Stimulated activated CD4-positive, alpha-beta T cell treated with anti-CD3 and anti-CD28 coated beads, Interleukin-12 subunit alpha, Interleukin-12 subunit beta, amount 100 ng/mL, for 24 hours (primary cell): Measurements from ENCODE around the gene TMEM40.
"Not testable (repeated sequence)": the region's sequence is repeated elsewhere in the genome, so short reads cannot be mapped to it uniquely, and the experiment has no call there.

Source experiments
- DNase-seq, 2 experiments: peaks; one replicate each; pipeline ENCODE4 v3.0.0-alpha.2; 2020; ENCODE audit warnings: low read depth in 2 of 2

Gene TMEM40

DNA sequence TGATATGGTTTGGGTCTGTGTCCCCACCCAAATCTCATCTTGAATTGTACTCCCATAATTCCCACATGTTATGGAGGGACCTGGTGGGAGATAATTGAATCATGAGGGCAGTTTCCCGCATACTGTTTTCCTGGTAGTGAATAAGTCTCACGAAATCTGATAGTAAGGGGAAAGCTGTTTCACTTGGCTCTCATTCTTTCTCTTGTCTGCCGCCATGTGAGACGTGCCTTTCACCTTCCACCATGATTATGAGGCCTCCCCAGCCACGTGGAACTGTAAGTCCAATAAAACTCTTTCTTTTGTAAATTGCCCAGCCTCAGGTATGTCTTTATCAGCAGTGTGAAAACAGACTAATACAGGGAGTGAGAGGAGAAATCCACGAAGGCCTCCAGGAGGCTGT lies 16.9 kb upstream of the TMEM40 start:
- DNase-seq: not testable (repeated sequence)

DNA sequence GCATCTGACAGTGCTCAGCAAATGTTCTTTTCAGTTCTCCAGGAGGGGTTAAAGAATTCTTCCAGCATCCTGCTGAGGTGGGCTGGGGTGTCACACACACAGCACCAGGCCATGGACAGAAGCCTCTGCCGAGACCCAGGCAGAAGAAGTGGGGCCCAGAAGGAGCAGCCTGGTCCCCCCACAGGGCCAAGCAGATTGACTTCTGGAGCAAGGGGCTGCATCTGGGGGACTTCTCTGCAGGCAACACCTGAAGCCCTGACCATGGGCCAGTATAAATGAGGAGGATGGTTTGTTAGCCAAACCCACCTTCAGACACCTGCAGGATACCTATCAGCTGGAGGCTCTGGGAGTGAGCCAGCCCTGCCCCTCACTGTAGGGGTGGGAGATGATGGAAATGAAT lies 16.2 kb upstream of the TMEM40 start:
- no peak for DNase-seq

DNA sequence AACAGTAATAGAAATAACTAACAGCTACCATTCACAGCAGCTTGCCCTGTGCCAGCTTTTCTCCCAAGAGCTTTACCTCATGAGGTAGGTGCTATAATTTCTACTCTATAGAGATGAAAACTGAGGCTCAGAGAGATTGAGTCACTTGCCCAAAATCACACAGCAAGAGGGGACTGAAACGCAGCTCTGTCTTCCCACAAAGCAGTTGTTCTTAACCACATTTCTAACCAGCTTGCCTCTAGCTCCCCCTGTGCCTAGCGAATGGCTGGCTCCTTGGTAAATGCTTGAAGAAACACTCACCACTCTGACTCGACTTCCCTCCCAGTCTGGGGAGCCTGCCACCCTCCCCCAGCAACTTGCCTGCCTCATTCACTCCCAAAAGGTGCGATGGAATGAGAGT lies 15.6 kb upstream of the TMEM40 start:
- DNase-seq: no peak

DNA sequence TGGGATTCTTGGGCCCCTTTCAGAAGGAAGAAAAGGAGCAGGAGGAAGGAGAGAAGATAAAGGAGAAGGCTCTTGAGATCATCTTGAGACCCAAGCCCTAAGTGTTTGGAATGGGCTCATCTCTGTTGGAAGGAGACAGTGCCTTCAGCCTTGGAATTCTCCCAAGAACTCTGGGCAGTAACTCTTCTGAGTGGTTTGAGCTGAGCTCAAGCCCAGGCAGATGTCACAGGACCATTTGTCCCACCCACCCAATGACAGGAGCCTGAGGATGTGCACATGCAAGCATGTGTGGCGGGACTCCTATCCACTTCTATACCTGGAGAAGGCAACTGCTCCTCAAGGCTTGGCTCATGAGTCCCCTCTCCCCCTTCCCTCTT lies 14.6 kb upstream of the TMEM40 start:
- DNase-seq: no peak

DNA sequence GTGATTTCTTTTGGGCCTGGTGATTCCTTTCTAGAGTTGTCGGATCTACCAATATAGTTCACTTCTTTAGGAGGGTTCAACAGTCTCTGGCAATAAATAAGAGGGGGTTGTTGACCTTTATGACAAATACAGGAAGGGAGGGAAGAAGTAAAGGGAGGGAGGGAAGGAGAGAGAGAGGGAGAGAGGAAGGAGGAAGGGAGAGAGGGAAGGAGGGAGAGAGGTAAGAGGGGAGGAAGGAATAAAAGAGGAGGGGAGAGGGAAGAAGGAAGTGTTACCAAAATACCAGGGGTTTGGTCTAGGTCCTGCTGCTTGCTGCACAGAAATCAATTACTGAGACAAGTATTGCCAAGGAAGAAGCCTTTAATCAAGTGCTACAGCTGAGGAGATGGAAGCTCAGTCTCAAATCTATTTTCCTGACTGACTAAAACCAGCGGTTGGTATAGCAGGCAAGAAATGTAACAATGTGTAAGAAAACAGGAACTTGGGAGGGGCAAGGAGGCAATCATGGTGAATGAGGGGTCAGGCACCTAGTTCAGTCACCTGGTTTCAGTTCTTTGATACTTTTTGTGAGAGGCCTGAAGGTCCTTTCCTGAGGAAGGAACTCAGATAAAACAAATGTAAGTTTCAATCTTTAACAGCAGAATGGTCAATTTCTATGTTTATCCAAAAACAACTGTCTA lies 14.1 kb upstream of the TMEM40 start:
- DNase-seq: no peak

DNA sequence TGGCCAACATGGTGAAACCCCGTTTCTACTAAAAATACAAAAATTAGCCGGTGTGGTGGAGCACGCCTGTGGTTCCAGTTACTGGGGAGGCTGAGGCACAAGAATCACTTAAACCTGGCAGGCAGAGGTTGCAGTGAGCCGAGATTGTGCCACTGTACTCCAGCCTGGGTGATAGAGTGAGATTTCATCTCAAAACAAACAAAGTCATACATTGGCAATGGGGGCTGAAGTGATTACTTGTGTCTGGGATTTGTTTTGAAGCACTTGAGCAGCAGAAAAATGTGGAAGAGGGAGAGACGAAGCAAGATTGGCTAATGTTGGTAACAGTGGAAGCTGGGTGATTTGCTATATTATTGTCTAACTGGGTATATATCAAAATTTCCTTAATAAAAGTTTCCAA lies 13.4 kb upstream of the TMEM40 start:
- DNase-seq: no peak

DNA sequence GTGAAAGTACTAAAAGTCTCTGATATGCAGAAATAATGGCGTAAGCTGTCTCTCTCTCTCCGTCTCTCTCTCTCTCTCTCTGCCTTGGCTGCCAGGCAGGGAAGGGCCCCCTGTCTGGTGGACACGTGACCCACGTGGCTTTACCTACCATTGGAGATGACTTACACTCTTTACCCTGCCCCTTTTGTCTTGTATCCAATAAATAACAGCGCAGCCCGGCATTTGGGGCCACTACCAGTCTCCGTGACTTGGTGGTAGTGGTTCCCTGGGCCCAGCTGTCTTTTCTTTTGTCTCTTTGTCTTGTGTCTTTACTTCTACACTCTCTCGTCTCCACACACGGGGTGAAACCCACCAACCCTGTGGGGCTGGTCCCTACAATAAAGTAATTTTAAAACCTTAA lies 12.2 kb upstream of the TMEM40 start:
- DNase-seq: no peak

DNA sequence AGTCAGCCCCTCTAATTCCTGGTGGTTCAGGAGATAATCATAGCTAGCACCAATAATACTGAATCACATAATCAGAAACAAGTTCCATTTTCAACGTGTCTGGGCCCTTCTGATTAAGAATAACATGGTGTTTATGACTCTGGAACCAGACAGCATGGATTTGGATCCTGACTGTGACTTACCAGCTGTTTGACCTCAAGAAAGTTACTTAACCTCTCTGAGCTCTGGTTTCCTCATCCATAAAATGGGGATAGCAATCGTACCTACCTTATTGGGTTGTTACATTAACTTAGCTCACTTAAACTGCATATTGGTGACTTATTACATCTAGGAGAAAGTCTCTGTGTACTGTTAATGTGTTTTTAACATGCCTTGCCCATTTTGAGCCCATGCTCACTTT lies 10.7 kb upstream of the TMEM40 start:
- no peak for DNase-seq

DNA sequence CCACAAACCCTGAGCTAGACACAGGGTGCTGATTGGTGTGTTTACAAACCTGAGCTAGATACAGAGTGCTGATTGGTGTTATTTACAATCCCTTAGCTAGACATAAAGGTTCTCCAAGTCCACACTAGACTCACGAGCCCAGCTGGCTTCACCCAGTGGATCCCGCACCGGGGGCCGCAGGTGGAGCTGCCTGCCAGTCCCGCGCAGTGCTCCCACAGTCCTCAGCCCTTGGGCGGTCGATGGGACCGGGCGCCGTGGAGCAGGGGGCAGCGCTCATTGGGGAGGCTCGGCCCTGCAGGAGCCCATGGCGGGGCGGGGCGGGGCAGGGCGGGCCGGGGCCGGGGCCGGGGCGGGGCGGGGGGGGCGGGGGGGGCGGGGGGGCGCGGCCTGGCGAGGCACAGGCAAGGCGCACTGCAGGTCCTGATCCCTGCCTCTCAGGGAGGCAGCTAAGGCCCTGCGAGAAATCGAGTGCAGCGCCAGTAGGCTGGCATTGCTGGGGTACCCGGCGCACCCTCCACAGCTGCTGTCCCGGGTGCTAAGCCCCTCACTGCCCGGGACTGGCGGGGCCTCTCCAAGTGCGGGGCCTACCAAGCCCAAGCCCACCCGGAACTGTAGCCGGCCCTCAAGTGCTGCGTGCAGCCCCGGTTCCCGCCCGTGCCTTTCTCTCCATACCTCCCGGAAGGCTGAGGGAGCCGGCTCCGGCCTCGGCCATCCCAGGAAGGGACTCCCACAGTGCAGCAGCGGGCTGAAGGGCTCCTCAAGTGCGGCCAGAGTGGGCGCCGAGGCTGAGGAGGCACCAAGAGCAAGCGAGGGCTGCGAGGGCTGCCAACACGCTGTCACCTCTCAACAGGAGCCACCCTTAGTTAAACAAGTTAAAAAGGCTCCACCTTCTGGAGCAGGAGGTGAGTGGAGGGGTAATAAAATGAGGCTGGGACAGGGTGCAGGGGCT lies 9.8 kb upstream of the TMEM40 start:
- no peak for DNase-seq

DNA sequence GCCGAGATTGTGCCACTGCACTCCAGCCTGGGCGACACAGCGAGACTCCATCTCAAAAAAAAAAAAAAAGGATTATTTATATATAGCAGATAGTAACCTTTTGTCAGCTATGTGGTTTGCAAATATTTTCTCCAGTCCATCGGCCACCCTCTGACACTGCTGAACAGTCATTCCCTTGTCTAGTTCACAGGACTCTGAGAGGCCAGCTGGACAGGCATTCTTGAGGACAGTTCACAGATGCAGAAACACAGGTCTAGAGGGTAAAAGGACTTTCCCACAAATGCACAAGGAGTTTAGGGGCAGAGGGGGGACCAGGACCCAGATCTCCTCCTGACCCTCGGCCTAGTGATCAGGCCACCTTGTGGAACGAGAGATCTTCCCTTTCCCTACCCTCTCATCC lies 7.5 kb upstream of the TMEM40 start:
- DNase-seq: no peak

DNA sequence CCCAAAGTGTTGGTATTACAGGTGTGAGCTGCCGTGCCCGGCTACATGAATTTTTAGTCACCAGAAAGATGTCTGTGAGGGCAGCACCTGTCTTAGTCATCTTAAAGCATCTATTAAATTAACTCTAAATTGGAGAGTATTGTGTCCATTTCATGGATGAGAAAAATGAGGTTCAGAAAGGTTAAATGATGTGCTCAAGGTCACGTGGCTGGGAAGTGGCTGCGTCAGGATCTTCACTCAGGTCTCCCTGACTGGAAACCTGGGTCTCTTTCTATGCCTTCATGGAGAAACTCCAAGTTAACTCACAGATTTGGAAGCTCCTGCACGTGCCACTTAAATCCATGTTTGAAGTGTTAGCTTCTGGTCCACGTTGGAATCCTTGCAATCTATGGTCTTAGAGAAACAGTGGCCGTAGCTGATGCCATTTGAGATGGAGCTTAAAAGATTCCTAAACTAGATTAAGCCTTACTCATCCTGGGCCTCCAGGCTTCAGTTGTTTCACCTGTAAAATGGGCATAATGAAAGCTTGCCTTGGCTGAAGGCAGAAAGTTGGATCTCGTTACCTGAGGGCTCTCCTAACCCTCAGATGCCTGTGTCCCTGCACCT lies 5.2 kb upstream of the TMEM40 start:
- no peak for DNase-seq

DNA sequence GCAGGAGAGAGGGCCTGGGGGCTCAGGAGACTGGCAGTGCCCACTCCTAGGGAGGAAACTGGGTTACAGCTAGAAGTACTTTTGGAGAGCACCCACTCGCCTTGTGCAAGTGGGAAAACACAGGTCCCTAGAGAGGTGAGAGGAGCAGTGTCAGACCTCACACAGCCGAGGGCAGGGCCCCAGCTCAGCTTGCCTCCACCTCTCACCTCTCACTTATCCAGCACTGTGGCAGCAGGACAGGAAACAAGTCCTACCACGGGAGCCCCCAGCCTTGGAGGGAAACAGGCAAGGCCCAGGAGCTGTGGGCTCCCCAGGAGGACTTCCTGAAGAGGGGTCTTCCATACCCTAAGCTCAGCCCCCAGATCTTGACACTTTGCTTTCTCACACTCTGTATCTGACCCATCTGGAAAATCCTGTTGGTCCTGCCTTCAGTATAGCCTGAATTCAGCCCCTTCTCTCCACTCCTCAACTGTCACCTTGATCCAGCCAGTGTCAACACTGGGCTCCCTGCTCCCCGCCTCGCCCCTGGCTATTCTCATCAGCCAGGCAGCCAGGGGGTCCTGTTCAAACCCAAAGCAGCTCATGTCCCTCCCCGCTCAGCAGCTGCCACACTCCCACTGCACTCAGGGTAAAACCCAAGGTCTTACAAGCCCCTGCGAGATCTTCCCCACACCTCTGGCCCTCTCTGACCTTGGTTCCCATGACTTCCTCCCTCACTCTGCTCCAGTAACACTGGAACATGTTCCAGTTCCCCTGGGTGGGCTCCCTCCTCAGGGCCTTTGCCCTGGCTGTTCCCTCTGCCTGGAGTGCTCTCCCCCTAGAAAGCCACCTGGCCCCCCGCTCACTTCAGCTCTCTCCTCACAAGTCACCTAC lies 870 bp upstream of the TMEM40 start:
- no peak for DNase-seq

DNA sequence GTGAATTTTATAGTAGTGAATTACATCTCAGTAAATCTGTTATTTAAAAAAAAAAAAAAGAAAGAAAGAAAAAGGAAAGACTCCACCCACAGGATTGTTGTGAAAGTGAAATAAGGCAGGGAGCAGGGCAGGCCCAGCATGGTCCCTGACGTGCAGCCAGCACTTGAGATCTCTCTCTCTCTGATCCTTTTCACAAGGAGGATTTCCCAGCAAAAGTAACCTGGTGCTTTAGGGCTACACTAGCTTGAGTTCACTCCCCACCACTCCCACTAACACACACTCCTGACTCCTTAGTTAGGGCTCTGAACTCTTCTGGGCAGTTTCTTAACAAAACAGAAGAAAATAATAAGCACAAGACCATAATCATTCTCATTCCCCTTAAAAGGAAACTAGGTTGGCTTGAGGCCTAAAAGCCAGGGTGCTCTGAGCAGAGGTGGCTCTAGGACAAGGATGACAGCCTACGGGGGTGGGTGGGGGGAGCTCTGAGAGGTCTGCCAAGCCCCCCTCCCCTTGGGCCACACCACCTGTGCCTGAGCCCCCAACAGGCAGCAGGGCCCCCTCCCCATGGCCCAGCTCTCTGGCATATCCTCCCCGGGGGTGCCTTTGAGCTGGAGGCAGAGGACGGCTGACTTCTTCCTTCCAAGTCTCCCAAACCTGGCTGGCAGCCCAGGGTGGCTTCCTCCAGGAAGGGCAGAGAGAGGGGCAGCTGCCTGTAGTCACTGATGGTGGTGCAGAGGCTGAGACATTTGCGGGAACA lies 856 bp downstream of the TMEM40 start:
- DNase-seq: no peak

DNA sequence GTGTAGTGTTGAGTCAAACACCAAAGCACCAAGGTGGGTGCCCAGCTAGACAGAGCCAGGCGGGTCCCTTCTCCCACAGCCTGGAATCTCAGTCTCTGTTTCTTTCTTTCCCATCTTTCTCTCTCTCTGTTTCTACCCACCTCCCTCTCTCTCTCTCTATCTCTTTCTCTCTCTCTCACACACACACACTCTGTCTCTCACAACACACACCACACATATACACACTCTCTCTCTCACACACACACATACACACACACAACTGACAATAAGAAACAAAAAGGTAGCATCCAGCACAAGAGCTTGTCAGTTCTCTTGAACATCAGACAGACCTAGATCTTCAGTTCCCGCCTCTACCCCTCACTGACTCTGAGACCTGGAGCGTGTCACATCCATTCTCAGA lies 2.4 kb downstream of the TMEM40 start:
- DNase-seq: no peak

DNA sequence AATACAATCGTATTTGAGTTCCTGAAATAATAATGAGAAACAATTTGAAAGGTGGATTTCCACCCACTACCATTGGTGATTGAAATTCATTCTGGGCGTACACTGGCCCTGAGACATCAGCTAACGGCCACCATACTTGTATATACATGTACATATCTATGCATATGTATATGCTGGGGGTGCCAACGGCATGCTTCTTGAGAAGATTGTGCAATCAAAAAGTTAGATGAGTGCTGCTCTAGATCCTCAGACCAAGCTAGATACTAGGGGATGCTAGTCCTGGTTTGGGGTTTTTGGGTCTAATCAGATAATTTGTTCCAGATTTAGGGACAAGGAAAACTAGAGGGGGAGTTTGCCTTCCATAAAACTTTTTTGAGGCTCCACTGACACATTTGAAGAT lies 2.9 kb downstream of the TMEM40 start:
- no peak for DNase-seq

DNA sequence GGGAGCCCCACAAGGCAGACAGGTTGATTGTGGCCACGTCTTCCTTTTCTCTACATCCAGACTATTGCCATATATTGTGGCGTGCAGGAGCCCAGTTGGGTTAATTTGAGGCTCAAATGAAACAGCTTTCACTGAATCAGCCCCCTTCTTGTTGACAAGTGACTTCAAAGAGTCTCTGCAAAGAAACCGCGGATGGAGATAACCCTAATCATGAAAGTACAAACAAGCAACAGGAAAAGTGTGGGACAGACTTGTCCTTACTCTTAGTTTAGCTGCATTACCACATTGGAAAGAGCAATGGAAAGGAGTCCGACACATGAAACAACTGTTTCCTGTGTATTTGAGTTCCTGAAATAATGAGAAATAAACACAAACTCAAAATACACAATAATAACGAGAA lies 3.3 kb downstream of the TMEM40 start:
- no peak for DNase-seq

DNA sequence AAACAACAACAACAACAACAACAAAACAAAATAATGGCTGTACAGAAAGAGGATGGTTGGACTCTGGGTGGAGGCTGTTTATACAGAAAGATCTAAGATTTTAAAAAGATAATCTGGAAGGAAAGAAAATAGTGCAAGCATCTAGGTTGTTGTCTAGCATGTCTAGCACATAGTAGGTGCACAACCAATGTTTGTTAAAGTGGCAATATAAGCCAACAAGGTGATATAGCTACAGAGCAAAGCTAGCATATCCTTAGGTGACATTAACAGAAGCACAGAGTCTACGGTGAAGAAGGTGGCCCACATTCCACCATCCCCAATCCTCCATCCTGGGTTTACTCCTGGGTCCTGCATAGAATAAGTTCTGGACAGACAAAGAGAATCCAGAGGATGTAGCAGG lies 4.7 kb downstream of the TMEM40 start:
- DNase-seq: no peak

DNA sequence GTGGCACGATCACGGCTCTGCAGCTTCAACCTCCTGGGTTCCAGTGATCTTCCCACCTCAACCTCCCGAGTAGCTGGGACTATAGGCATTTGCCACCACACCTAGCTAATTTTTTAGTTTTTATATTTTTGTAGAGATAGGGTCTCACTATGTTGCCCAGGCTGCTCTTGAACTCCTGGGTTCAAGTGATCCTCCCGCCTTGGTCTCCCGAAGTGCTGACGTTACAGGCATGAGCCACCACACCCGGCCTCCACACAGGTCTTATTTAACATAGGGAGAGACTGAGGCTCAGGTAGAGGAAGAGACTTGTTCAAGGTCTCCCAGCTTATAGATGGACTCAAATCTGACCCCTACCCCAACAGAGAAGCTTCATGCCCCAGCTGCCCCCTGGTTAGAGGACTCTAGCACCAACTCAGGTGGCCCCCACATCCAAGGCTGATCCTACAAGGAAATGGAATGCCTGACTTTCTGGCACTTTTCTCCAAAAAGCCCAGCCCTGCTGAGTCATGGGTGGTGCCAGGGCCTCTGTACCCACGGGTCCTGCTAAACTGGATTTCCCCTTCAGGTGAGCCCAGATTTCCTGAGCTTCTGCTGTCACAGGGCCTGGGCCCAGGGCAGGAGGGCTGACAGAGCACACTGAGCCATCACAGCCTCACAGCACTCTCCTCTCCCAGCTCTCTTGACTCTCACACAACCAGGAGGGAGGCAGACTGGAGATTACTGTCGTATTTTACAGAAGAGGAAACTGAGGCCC lies 5.6 kb downstream of the TMEM40 start:
- DNase-seq: no peak

DNA sequence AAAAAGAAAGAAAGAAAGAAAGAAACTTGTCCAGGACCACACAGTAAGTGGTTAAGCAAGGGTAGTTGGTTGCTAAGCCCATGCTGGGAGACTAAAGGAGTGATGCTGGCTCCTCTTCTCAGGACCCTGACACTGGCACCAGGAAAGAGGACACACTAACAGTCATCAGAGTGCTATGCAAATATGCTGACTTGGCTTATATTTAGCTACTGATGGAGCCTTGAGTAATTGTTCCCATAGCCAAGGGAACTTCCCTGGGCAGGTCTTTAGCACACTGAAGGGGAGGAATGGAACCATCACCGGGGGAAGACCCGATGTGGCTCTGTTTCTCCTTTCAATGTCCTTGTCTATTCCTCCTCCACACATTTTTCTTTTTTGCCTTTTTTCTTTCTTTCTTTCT lies 6.2 kb downstream of the TMEM40 start:
- DNase-seq: no peak

DNA sequence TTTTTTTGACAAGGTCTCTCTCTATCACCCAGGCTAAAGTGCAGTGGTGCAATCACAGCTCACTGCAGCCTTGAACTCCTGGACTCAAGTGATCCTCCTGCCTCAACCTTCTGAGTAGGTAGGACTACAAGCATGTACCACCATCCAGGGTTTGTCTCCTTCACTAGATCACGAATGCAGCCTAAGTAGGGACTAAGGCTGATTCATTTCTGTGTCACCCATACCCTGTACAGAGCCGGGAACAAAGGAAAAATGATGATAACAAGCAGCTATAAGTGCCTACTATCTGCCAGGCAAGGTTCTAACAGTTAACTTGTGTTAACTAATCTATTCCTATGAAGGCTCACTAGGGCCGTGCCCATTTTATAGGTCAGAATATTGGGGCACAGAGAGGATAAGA lies 7.0 kb downstream of the TMEM40 start:
- no peak for DNase-seq

DNA sequence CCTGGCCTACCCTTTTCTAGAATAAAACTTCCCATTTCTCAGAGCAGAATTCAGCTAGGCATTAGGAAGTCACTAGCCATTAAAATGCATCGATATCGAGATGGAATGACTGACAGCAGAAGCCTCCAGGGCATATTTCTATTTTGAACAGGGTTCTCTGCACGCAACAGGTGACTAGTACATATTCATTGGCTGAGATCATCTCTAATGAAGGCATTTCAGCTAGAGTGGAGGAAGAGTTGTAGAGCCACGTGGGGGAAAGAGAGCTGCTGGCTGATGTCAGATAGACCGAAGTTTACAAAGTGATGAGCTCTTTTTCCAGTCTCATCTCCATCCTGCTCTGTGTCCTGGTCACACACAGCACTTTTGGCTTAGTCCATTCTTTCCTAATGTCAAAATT lies 7.5 kb downstream of the TMEM40 start:
- DNase-seq: no peak
